ENCODE results near the gene ULK2.

DNA sequence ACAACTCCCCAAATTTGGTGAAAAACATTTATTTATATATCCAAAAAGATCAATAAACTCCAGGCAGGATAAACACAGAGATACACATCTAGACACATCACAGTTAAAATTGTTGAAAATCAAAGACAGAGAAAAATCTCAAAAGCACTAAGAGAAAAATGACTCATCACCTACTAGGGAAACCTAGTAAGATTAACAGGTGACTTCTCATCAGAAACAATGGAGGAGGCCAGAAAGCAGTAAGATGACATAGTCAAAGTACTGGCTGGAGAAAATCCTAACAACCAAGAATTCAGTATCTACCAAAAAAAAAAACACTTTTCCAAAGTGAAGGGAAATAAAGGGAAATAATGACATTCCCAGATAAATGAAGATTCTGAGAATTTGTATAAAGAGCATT, 33.8 kb downstream of the ULK2 start:
- TF ChIP-seq CSDC2 (CRISPR knock-in tag; IDR thresholded peaks at IDR 0.05) = no peak
- TF ChIP-seq ZFP30 (CRISPR knock-in tag; IDR thresholded peaks at IDR 0.05) = no peak

All from SK-N-SH treated with all-trans-retinoic acid at 6 μM for 48 hours (cell line).